K562 (cell line): ENCODE data around the gene NAA38. TPM values are rescaled to one million over a fixed set of nuclear protein-coding genes. Genes with fewer than 3 reads are reported as not detected.
A peak's percentile ranks its signal among the peaks of the same experiment; 100 is the strongest.

Experiments
- ARID2 ChIP-seq: fragments of 450-650 bp; IDR thresholded peaks from 2 replicates; pipeline ENCODE4 v1.6.1; 2017; ENCODE audit warnings: antibody characterized with exemption, mild to moderate bottlenecking
- C11orf30 ChIP-seq: fragments of 450-650 bp; IDR thresholded peaks from 2 replicates; pipeline ENCODE4 v1.6.1; 2016; ENCODE audit warnings: low read depth, mild to moderate bottlenecking
- EP400 ChIP-seq: fragments of 450-650 bp; IDR thresholded peaks from 2 replicates; pipeline ENCODE4 v1.6.1; 2017; ENCODE audit warnings: antibody characterized with exemption, mild to moderate bottlenecking, moderate library complexity
- NFIX ChIP-seq: fragments of 250-450 bp; sonication (Bioruptor Pico); IDR thresholded peaks from 2 replicates; pipeline ENCODE4 v1.4.0; 2020; ENCODE audit warnings: low read depth, mild to moderate bottlenecking, moderate library complexity
- polyA plus RNA-seq, 8 experiments: library from polyadenylated mRNA; depleted of rRNA in 4 of 8; stranded (reverse) in 5 of 8; unstranded in 3 of 8; fragments of >200 nt; fragmentation: Nextera tagmentation in 2 of 8; fragmentation: Illumina TruSeq in 1 of 8; extraction: Ambion mirVana in 2 of 8; extraction: Trizol in 1 of 8; gene quantifications; 2 replicates each; pipeline versions ENCODE4 v1.2.1 to v1.2.3, GENCODE V29; 2011 to 2014; ENCODE audit warnings: inconsistent platforms in 1 of 8, missing spikeins in 1 of 8
- total RNA-seq, 7 experiments: library from RNA; depleted of rRNA in 6 of 7; stranded (reverse); fragments of >200 nt in 6 of 7; fragmentation: Illumina TruSeq in 2 of 7; extraction: Trizol in 2 of 7; gene quantifications; 2 replicates each; pipeline versions ENCODE4 v1.2.1 to v1.2.3, GENCODE V29; 2011 to 2021; ENCODE audit warnings: low replicate concordance in 1 of 7
- TF ChIP-seq, protein P1 (sequence below): fragments of 250-450 bp; sonication (Bioruptor Pico); IDR thresholded peaks from 2 replicates; pipeline ENCODE4 v1.8.0; 2022; ENCODE audit warnings: moderate library complexity, mild to moderate bottlenecking, inconsistent platforms
- TF ChIP-seq, protein P2 (sequence below), 2 experiments: fragments of 450-650 bp; formaldehyde crosslinking in 1 of 2; IDR thresholded peaks; 2 replicates each; pipeline versions ENCODE4 v1.4.0 to v1.6.1; 2014 to 2020; ENCODE audit warnings: mild to moderate bottlenecking in 2 of 2, borderline replicate concordance in 1 of 2, low read depth in 1 of 2
- TF ChIP-seq, protein P3 (sequence below): sonication (generic); formaldehyde crosslinking; IDR thresholded peaks from 2 replicates; pipeline ENCODE4 v1.4.0; 2020; ENCODE audit warnings: mild to moderate bottlenecking, missing genetic modification reagents
- TF ChIP-seq, protein P4 (sequence below): fragments of 450-650 bp; formaldehyde crosslinking; IDR thresholded peaks from 2 replicates; pipeline ENCODE4 v1.4.0; 2022; ENCODE audit warnings: missing genetic modification characterization
- TF ChIP-seq, protein P5 (sequence below): sonication (generic); formaldehyde crosslinking; IDR thresholded peaks from 2 replicates; pipeline ENCODE4 v1.8.0; 2022; ENCODE audit warnings: missing genetic modification reagents, mild to moderate bottlenecking, moderate library complexity, borderline replicate concordance
- TF ChIP-seq, protein P6 (sequence below), 3 experiments: IDR thresholded peaks in 2 of 3; conservative IDR thresholded peaks in 1 of 3; 2 replicates each; pipeline ENCODE4 v1.5.1; 2011 to 2012; ENCODE audit warnings: low read length in 3 of 3, mild to moderate bottlenecking in 3 of 3, control low read depth in 2 of 3, improper control_type of control experiment in 1 of 3, inconsistent platforms in 1 of 3, low read depth in 1 of 3, mixed read lengths in 1 of 3, moderate library complexity in 1 of 3; ENCODE audit not compliant: insufficient read depth in 2 of 3

Gene NAA38
- total and polyA plus RNA-seq, 9 of the 15 experiments (the other 6 are each of a cell fraction or from before 2014, with no cell fraction given): 16.4 to 99.8 (median 57.3) TPM

DNA sequence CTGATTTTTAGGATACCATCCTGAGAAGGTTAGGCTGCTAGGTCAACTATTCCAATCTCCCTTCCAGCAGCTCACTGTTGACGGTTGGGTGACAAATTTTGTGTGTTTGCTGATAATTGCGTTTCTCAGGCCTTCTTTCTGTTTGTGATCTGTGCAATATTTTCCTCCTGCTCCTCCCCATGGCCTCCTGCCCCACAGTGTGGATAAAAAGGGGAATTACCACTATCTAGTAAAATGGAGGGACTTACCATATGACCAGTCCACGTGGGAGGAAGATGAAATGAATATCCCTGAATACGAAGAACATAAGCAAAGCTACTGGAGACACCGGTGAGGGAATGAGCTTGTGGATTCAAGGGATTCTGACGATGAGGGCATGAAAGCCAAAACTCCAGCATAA lies 40.4 kb upstream of the NAA38 start (continued):
- TF ChIP-seq, protein P1, sequence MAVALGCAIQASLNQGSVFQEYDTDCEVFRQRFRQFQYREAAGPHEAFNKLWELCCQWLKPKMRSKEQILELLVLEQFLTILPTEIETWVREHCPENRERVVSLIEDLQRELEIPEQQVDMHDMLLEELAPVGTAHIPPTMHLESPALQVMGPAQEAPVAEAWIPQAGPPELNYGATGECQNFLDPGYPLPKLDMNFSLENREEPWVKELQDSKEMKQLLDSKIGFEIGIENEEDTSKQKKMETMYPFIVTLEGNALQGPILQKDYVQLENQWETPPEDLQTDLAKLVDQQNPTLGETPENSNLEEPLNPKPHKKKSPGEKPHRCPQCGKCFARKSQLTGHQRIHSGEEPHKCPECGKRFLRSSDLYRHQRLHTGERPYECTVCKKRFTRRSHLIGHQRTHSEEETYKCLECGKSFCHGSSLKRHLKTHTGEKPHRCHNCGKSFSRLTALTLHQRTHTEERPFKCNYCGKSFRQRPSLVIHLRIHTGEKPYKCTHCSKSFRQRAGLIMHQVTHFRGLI (CRISPR knock-in tag): no peak
- TF ChIP-seq, protein P2, sequence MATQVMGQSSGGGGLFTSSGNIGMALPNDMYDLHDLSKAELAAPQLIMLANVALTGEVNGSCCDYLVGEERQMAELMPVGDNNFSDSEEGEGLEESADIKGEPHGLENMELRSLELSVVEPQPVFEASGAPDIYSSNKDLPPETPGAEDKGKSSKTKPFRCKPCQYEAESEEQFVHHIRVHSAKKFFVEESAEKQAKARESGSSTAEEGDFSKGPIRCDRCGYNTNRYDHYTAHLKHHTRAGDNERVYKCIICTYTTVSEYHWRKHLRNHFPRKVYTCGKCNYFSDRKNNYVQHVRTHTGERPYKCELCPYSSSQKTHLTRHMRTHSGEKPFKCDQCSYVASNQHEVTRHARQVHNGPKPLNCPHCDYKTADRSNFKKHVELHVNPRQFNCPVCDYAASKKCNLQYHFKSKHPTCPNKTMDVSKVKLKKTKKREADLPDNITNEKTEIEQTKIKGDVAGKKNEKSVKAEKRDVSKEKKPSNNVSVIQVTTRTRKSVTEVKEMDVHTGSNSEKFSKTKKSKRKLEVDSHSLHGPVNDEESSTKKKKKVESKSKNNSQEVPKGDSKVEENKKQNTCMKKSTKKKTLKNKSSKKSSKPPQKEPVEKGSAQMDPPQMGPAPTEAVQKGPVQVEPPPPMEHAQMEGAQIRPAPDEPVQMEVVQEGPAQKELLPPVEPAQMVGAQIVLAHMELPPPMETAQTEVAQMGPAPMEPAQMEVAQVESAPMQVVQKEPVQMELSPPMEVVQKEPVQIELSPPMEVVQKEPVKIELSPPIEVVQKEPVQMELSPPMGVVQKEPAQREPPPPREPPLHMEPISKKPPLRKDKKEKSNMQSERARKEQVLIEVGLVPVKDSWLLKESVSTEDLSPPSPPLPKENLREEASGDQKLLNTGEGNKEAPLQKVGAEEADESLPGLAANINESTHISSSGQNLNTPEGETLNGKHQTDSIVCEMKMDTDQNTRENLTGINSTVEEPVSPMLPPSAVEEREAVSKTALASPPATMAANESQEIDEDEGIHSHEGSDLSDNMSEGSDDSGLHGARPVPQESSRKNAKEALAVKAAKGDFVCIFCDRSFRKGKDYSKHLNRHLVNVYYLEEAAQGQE (IDR thresholded peaks at IDR 0.05; ENCODE audit: borderline replicate concordance): peak; percentile 87
- TF ChIP-seq, protein P2 (CRISPR knock-in tag; IDR thresholded peaks at IDR 0.05; ENCODE audit: low read depth): no peak
- peak; percentile 29; the same call in 1 of the 2 replicates for TF ChIP-seq EP400
- 0 out of 2 replicates have a peak, but pooled peaks have one; percentile 35 for TF ChIP-seq ARID2
- TF ChIP-seq, protein P3, sequence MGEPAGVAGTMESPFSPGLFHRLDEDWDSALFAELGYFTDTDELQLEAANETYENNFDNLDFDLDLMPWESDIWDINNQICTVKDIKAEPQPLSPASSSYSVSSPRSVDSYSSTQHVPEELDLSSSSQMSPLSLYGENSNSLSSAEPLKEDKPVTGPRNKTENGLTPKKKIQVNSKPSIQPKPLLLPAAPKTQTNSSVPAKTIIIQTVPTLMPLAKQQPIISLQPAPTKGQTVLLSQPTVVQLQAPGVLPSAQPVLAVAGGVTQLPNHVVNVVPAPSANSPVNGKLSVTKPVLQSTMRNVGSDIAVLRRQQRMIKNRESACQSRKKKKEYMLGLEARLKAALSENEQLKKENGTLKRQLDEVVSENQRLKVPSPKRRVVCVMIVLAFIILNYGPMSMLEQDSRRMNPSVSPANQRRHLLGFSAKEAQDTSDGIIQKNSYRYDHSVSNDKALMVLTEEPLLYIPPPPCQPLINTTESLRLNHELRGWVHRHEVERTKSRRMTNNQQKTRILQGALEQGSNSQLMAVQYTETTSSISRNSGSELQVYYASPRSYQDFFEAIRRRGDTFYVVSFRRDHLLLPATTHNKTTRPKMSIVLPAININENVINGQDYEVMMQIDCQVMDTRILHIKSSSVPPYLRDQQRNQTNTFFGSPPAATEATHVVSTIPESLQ: no peak
- TF ChIP-seq, protein P4, sequence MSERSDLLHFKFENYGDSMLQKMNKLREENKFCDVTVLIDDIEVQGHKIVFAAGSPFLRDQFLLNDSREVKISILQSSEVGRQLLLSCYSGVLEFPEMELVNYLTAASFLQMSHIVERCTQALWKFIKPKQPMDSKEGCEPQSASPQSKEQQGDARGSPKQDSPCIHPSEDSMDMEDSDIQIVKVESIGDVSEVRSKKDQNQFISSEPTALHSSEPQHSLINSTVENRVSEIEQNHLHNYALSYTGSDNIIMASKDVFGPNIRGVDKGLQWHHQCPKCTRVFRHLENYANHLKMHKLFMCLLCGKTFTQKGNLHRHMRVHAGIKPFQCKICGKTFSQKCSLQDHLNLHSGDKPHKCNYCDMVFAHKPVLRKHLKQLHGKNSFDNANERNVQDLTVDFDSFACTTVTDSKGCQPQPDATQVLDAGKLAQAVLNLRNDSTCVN (CRISPR knock-in tag): no peak
- TF ChIP-seq, protein P5, sequence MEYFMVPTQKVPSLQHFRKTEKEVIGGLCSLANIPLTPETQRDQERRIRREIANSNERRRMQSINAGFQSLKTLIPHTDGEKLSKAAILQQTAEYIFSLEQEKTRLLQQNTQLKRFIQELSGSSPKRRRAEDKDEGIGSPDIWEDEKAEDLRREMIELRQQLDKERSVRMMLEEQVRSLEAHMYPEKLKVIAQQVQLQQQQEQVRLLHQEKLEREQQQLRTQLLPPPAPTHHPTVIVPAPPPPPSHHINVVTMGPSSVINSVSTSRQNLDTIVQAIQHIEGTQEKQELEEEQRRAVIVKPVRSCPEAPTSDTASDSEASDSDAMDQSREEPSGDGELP (CRISPR knock-in tag): no peak
- TF ChIP-seq, protein P6, sequence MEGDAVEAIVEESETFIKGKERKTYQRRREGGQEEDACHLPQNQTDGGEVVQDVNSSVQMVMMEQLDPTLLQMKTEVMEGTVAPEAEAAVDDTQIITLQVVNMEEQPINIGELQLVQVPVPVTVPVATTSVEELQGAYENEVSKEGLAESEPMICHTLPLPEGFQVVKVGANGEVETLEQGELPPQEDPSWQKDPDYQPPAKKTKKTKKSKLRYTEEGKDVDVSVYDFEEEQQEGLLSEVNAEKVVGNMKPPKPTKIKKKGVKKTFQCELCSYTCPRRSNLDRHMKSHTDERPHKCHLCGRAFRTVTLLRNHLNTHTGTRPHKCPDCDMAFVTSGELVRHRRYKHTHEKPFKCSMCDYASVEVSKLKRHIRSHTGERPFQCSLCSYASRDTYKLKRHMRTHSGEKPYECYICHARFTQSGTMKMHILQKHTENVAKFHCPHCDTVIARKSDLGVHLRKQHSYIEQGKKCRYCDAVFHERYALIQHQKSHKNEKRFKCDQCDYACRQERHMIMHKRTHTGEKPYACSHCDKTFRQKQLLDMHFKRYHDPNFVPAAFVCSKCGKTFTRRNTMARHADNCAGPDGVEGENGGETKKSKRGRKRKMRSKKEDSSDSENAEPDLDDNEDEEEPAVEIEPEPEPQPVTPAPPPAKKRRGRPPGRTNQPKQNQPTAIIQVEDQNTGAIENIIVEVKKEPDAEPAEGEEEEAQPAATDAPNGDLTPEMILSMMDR (IDR thresholded peaks at IDR 0.05 in 2 of 3, conservative IDR thresholded peaks at IDR 0.05 in 1 of 3; ENCODE audit: insufficient read depth in 2 of 3, low read depth in 1 of 3, low read length in 3 of 3): peak; percentile 53 to 73 (median 54); a peak in 5 of 6 replicates
- TF ChIP-seq NFIX (CRISPR knock-in tag): no peak
- TF ChIP-seq C11orf30: no peak
